A549 (cell line): ENCODE measurements around the gene DOK1.

ENCODE experiments used
- HDAC2 ChIP-seq: fragments of 200-600 bp; sonication (generic); IDR thresholded peaks from 2 replicates; pipeline ENCODE4 v1.6.1; 2016
- POLR2A ChIP-seq: IDR thresholded peaks from 2 replicates; pipeline ENCODE4 v1.6.1; 2012; ENCODE audit warnings: mild to moderate bottlenecking, low read length

GRCh38 chr2:74553892-74554819 lies at the start of gene DOK1, which contains the start of gene LOXL3:
- TF ChIP-seq POLR2A: no peak
- TF ChIP-seq HDAC2: no peak
